ENCODE results near the gene TADA2B.

DNA sequence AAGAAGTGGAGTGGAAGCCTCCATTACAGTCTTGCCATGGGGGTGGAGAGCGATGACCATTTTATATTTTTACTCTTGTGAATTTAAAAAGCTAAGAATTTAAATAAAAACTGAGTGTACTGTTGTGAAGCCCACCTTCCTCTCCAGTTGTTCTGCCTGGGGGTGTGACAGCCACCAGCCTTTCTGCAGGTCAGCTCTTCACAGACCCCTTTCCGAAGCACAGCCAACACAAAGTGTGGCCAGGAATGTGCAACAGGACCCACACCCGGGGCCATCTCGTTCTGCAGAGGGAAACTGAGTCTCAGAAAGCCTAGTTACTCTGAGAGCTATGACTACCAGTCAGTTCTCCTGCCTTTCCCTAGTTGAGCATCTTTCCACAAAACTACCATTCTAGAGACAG lies 23.3 kb downstream of the TADA2B start:
- TF ChIP-seq, protein P1, sequence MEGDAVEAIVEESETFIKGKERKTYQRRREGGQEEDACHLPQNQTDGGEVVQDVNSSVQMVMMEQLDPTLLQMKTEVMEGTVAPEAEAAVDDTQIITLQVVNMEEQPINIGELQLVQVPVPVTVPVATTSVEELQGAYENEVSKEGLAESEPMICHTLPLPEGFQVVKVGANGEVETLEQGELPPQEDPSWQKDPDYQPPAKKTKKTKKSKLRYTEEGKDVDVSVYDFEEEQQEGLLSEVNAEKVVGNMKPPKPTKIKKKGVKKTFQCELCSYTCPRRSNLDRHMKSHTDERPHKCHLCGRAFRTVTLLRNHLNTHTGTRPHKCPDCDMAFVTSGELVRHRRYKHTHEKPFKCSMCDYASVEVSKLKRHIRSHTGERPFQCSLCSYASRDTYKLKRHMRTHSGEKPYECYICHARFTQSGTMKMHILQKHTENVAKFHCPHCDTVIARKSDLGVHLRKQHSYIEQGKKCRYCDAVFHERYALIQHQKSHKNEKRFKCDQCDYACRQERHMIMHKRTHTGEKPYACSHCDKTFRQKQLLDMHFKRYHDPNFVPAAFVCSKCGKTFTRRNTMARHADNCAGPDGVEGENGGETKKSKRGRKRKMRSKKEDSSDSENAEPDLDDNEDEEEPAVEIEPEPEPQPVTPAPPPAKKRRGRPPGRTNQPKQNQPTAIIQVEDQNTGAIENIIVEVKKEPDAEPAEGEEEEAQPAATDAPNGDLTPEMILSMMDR (IDR thresholded peaks at IDR 0.05; ENCODE audit: low read depth, low read length) = no peak
- TF ChIP-seq EZH2phosphoT487 (IDR thresholded peaks at IDR 0.05; ENCODE audit: low read depth) = no peak
